AG10803 (cell line): ENCODE data around the gene SEMG1.

Experiments
- DNase-seq: peaks from one replicate; pipeline ENCODE4 v3.0.0; 2010; ENCODE audit warnings: low read depth
- H3K4me3 ChIP-seq: 2 replicates; pipeline ENCODE4 v1.5.1; 2011; ENCODE audit warnings: mild to moderate bottlenecking, low read length, control low read depth
- TF ChIP-seq, protein P1 (sequence below): conservative IDR thresholded peaks from 2 replicates; pipeline ENCODE4 v1.5.1; 2011; ENCODE audit warnings: mild to moderate bottlenecking, low read length, control low read depth, inconsistent platforms

SEMG1 gene

DNA sequence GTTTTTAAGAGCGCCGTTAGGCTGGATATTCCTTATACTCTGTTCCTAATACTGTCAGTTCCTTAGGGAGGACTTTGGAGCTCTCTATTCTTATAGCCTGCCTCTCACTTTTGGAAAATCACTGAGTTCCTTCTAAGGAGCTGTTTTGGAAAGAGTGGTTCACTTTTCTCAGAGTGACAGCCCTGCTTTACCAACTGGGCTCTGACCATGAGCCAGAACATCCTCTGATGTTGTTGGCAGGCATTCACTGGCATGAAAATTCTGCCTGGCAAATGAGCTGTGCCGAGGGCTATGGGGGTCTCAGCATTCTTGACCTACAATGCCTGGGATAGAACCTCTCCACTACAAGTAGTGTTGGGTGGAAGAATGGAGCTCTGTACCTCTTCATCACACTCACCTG is 14.9 kb upstream of the SEMG1 start:
- TF ChIP-seq, protein P1, sequence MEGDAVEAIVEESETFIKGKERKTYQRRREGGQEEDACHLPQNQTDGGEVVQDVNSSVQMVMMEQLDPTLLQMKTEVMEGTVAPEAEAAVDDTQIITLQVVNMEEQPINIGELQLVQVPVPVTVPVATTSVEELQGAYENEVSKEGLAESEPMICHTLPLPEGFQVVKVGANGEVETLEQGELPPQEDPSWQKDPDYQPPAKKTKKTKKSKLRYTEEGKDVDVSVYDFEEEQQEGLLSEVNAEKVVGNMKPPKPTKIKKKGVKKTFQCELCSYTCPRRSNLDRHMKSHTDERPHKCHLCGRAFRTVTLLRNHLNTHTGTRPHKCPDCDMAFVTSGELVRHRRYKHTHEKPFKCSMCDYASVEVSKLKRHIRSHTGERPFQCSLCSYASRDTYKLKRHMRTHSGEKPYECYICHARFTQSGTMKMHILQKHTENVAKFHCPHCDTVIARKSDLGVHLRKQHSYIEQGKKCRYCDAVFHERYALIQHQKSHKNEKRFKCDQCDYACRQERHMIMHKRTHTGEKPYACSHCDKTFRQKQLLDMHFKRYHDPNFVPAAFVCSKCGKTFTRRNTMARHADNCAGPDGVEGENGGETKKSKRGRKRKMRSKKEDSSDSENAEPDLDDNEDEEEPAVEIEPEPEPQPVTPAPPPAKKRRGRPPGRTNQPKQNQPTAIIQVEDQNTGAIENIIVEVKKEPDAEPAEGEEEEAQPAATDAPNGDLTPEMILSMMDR: no peak

DNA sequence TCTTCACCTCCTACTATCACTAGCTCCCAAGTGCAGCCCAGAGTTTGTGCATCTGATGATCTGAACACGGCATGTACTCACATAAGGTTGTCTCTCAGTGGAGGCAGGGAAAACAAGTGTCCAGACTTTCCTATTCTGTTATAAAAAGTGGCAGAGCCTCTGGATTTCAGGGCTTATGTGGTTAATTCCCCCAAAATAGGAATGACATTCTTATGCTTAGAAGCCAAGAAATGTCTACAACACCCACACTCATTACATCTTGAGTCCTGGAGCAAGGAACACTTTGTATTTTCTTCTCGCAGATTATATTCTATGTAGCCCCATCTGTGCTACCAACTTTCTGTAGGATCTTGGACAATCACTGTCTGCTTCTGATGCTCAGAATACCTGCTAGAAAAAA is 13.5 kb upstream of the SEMG1 start:
- no peak overlapping the region for H3K4me3 ChIP-seq
- DNase-seq: no peak
- TF ChIP-seq, protein P1: no peak

More for the DNA sequence above, 14.9 kb upstream of the SEMG1 start:
- H3K4me3 ChIP-seq: no peak overlapping the region
- no peak for DNase-seq

DNA sequence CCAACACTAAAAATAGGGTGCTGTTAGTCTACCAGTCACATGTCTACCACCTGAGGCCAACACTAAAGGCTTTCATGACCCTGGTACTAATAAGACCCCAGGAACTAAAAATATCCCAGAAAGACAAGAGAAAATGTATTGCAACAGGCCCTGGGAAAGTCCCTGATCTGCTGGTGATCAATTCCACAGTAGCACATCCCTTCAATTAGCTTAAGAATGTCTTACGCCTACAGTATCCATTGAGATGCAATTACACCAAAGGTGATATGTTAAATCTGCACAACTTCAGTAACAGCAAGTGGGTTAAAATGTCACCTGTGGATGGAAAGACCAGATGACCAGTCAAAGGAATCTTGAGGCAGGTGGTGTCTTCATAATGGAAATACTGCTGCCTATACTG is 3.1 kb downstream of the SEMG1 start:
- DNase-seq: no peak
- no peak overlapping the region for H3K4me3 ChIP-seq
- TF ChIP-seq, protein P1: no peak

DNA sequence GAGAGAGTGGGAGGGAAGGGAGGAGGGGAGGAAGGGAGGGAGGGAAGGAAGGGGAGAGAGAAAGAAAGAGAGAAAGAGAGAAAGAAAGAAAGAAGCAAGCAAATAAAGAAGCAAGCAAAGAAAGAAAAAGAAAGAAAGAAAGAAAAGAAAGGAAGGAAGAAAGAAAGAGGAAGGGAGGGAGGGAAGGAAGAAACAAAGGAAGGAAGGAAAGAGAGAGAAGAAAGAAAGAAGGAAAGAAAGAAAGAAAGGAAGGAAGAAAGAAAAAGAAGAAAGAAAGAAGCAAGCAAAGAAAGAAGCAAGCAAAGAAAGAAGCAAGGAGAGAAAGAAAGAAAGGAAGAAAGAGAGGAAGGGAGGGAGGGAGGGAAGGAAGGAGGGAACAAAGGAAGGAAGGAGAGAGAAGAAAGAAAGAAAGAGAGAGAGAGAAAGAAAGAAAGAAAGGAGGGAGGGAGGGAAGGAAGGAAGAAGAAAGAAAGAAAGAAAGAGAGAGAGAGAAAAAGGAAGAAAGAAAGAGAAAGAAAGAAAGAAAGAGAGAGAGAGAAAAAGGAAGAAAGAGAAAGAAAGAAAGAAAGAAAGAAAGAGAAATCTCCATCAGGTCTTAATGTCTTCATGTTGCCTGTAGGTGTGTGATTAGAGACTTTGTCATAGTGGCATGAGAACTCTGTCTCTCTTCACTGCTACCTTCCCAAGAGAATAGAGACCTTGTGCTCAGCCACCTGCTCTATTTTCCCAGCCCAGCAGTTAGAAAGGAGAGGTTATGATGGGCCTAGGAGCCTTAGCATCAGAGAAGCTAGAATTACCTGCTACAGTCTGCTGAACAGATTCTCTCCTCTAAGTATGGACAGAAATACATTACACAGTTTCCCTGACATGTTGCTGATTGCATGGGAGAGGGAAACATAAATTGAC is 5.0 kb downstream of the SEMG1 start:
- DNase-seq: no peak
- TF ChIP-seq, protein P1: no peak
- H3K4me3 ChIP-seq: no peak overlapping the region

DNA sequence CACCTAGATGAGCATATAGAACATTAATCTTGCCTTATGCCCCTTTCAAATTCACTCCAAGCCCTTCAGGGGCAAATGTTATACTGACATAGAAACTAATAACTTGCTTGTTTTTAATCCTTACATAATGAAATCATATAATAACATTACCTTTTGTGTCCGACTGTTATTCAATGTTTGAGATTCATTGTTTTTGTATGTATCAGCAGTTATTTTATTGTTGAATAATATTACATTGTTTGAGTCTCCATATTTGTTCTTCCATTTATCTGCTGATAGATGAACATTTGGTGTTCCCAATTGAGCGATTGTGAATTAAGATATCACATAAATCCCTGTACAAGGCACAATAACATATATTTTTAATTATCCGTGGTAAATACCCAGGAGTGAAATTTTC is 6.0 kb downstream of the SEMG1 start:
- no peak for DNase-seq
- TF ChIP-seq, protein P1: no peak
- no peak overlapping the region for H3K4me3 ChIP-seq

DNA sequence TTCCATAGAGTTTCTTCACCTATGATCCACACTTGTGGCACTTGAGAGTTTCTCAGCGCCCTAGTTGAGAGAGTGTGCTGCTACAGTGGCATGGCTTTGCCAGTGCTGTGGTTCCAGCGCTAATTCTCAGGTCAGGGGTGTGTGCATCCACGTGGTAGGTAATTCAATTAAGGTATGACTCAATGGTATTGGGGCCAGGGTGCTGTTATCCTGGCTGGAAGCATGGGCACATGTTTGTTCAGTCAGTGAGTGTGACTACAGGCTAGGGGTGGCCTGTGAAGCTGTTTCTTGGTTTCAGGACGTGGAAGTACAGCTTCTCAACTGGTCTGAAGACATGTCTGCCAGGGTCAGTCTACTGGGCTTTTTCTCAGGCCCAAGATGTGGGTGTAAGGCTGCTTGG is 11.3 kb downstream of the SEMG1 start:
- no peak for DNase-seq
- H3K4me3 ChIP-seq: no peak overlapping the region
- TF ChIP-seq, protein P1: no peak

DNA sequence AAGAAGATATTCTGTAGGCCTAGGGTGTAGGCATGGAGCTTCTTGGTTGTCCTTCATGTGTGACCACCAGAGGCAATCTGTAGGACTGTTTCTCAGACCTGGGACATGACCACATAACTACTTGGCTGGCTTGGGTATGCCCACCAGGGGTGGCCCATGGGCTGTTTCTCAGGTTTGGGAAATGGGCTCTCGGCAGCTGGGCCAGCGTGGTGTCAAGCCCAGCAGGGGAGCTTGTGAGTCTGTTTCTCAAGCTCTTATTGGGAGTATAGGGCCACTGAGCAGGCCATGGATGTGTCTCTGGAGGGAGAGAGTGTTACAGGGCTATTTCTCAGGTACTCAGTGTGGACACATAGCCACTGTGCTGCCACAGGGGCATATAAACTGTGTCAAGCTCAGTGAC is 11.8 kb downstream of the SEMG1 start:
- TF ChIP-seq, protein P1: no peak
- no peak overlapping the region for H3K4me3 ChIP-seq
- DNase-seq: no peak
